ENCODE data around the gene TEF. TPM values are rescaled to one million over a fixed set of nuclear protein-coding genes. Genes with fewer than 3 reads are reported as not detected.
A peak's percentile ranks its signal among the peaks of the same experiment; 100 is the strongest.

TEF gene
- total and polyA plus RNA-seq, 9 of the 15 experiments (the other 6 are each of a cell fraction or from before 2014, with no cell fraction given): 0.04 to 3.1 (median 1.2) TPM

- peak; percentile 58; the same call in 1 of the 2 replicates for TF ChIP-seq ZBTB7A (IDR thresholded peaks at IDR 0.05; ENCODE audit: borderline replicate concordance, control insufficient read depth, low read depth, low read length)
- peak; percentile 9; the same call in 1 of the 2 replicates for TF ChIP-seq GTF2E2 (tag; IDR thresholded peaks at IDR 0.05)
- no peak for TF ChIP-seq MEIS2 (IDR thresholded peaks at IDR 0.05; ENCODE audit: partially characterized antibody)
- TF ChIP-seq SMARCB1 (IDR thresholded peaks at IDR 0.05; ENCODE audit: insufficient read length, low read depth): no peak
- no peak for TF ChIP-seq CBX1 (IDR thresholded peaks at IDR 0.05; ENCODE audit: low read depth)
- no peak for TF ChIP-seq CREB3L1 (IDR thresholded peaks at IDR 0.05; ENCODE audit: borderline replicate concordance, low read depth)
- TF ChIP-seq TGIF2 (CRISPR knock-in tag; IDR thresholded peaks at IDR 0.05): no peak
- TF ChIP-seq E2F3 (CRISPR knock-in tag; IDR thresholded peaks at IDR 0.05): no peak
- TF ChIP-seq RFX1 (IDR thresholded peaks at IDR 0.05): no peak
These were observed 64.3 kb downstream of the TEF start (continued) for GRCh38 chr22:41446057-41446501.
